NCI-H2029 treated with DMSO at 0.1 percent for 48 hours (cell line): ENCODE results near the gene LMNTD2.

Experiments used
- DNase-seq: peaks from one replicate; lab custom pipeline; 2025; lab: John Stamatoyannopoulos, UW

Gene LMNTD2

GRCh38 chr11:554428-555226 is 5.9 kb downstream of the LMNTD2 start:
- DNase-seq, result peak; percentile 52

GRCh38 chr11:553988-554340 is 6.6 kb downstream of the LMNTD2 start:
- DNase-seq, result no peak

DNA sequence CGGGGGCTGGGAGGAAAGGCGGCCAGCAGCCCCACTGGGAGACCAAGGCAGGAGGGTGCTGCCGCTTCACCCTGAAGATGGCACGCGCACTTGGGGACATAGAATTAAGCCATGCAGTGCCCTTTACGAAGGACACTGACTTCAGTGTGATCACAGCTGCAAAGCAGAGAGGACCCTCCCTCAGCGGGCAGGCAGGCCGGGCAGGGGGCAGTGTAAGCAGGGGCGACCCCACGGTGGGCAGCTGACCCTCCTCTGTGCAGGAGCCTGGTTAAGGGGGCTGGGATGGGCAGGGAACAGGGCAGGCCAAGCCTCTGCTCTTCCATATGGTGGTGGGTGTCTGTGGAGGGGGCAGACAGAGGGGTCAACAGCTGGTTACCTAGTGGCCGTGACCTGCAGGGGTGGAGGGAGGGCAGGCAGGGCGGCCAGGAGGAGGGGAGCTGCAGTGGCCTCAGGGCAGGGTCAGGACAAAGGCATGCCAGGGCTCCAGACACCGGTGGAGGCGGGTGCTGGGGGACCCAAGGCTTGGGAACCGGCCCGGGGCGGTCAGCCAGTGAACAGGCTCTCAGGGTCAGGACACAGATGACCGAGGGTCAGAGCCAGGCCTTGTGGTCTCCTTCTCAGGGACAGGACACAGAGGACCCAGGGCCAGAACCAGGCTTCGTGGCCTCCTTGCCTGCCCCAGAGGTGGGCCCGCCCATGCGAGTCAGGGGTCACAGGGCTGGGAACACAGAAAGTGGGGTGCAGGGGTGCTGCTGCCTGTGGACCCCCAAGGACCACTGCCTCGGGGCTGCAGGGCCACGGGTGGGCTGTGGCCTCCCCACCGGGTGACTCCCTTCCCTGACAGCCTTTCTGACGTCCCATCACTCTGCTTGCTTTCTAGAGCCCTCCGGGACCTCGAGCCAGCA is 7.2 kb downstream of the LMNTD2 start:
- DNase-seq, result no peak

DNA sequence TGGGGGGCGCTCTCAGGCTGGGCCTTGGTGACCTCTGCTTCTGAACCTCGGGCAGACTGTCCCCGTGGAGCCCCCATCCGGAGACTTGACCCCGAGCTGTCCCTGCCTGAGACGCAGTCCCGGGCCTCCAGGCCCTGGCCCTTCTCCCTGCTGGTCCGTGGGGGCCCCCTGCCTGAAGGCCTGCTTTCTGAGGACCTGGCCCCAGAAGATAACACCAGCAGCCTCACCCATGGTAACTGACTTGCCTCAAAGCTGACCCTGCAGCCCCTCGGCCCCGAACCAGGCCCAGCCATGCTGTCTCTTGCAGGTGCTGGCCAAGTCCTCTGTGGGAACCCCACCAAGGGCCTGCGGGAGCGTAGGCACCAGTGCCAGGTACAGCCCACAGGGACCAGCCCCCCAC is 8.9 kb downstream of the LMNTD2 start:
- DNase-seq, result no peak

DNA sequence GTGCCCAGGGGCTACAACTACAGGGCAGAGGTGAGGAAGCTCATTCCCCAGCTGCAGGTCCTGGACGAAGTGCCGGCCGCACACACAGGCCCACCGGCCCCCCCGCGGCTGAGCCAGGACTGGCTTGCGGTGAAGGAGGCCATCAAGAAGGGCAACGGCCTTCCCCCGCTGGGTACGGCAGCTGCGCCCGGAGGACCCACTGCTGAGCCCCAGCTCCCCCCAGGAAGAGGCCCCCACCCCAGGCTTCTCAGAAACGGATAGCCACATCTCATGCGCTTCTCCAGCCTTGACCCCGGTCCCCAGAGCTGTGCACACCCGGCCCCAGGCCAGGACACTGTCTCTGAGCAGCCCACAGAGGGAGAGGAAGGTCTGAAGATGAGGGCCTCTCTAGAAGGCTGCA is 9.4 kb downstream of the LMNTD2 start:
- DNase-seq, result no peak

- DNase-seq, result no peak
Measured at GRCh38 chr11:550746-551085, 9.8 kb downstream of the LMNTD2 start.

- no peak for DNase-seq
Measured at GRCh38 chr11:550021-550745, 10.4 kb downstream of the LMNTD2 start.

DNA sequence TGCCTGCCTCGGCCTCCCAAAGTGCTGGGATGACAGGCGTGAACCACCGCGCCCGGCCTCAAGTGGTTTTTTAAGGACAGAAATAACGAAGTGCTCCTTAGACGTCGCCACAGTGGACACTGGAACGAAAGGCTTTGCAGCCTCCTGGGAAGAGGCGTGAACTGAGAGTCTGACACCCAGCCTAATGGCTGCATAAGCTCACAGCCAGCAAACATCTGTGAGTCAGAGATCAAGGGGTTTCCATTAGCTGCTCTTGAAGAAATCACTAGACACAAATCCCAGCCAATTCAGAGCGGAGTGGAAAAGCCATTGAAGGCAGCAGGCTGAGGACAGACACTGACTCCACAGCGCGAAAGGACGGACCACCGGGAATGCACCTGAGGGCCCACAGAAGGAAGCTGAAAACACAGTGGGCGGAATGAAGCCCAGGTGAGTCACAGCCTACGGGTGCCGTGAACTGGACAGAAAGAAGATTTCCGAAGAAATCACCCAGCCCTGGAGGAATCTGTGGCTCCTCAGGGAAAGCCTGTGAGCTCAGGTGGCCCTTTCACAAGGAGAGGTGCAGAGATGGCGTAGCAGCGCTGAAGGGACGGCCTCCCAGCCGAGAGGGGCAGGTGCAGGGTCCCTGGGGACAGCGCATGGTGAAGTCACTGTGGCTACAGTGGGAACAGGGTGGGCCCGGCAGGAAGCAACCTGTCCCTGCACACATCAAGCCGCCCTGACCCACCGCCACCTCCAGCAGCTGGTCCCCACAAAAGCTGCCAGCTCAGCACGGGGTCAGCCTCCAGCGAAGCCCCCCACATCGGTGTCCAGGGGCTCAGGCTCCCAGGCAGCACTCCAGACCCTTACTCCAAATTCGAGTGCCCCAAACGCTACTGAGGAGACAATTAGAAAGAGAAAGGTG is 11.6 kb downstream of the LMNTD2 start:
- no peak for DNase-seq

DNA sequence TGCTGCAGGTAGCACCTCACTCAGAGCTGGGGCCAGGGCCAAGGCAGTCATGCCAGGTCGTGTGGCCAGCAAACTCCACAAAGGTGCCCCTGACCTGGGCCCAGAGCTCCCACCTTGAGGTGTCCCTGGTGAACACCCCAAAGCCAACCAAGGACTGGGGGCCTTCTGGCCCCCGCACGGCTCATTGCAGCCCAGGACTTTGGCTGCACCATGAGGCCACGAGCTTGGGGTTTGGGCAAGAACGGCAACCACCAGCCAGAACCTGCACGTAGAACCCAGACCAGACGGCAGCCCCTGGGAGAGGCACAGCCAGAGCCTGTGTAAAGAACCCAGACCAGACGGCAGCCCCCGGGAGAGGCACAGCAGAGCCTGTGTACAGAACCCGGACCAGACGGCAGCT is 15.4 kb downstream of the LMNTD2 start:
- no peak for DNase-seq

- no peak for DNase-seq
Measured at GRCh38 chr11:544817-545166, 15.7 kb downstream of the LMNTD2 start.

GRCh38 chr11:541433-541885 is 19.1 kb downstream of the LMNTD2 start:
- no peak for DNase-seq

DNA sequence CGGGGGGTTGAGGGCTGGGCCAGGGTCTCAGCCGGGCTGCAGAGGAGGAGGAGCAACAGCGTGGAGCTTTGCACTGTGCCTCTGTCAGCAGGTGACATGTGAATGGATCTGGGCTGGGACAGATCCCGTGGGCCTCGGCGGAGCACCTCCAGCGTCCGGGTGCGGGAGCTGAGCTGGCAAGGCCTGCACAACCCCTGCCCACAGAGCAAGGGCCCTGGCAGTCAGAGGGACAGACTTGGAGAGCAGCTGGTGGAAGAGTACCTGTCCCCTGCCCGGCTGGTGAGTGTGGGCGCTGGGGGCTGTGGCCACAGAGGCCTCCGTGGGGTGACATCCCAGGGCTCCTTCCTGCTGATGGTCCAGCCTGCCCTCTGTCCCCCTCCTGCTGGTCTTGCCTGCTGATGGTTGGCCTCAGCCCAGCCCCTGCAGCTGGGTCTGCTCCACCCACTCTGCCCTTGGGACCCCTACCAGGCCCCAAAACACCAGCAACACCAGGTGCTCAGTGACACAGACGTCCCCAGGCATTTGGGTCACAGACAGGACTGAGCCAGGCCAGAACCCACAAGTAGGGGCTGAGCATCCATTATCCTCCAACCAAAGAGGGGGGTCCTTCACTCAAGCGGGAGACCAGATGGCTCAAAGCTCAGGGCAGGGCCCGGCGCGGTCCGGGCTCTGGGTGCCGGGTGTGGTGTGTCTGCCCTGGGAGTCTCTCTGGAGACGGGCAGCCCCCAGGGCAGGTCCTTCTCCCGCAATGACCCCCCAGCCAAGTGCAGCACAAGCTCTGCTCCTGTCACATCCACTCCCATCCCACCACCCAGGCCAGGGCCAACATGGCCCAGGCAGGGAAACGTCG is 19.7 kb downstream of the LMNTD2 start:
- no peak for DNase-seq

DNA sequence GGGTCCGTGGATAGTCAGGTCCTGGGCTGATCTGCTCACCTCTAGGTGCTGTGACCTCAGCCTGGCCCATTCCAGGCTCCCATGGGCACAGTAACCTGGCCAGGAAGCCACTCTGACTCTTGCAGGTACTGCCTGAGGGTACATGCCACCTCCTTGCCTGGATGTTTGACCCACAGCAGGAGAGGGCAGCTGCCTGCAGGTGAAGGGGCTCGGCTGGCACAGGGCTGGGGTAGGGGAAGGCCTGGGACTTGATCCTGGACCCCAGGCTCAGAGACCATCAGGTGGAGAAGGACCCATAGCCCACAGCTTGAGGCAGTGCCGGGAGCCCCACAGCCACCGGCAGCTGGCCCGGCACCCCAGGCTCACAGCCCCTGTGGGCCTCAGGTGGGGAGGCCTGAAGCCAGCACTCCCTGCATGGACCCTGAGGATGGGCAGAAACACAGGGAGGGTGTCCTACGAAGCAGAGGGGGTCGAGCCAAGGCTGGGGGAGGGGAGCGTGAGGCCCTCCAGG is 20.5 kb downstream of the LMNTD2 start:
- DNase-seq, result no peak

DNA sequence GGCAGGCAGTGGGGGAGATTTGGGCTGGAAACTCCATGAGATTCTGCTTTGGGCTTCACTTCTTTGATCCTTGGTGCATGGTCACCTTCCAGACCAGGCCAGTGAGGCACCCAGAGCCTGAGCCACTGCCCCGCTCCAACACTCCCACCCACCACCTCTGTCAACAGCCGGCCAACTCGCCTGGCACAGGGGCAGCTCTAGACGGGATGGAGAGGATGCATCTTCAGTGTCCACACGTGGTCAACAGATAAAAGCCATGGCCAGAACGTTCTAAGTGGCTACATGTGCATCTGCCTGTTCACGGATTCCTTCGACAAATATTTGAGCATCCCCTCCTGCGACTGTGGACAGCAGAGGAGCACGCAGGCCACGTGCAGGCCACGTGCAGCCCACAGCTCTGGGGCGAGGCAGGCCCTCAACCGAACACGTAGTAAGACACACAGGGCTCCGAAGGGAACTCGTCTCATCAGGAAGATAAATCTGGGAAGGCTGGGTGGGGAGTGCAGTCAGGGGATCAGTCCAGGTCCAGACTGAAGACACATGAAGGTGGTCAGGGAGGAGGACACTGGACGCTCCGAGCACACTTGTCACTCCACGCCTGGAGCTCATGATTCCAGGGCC is 22.0 kb downstream of the LMNTD2 start:
- no peak for DNase-seq

DNA sequence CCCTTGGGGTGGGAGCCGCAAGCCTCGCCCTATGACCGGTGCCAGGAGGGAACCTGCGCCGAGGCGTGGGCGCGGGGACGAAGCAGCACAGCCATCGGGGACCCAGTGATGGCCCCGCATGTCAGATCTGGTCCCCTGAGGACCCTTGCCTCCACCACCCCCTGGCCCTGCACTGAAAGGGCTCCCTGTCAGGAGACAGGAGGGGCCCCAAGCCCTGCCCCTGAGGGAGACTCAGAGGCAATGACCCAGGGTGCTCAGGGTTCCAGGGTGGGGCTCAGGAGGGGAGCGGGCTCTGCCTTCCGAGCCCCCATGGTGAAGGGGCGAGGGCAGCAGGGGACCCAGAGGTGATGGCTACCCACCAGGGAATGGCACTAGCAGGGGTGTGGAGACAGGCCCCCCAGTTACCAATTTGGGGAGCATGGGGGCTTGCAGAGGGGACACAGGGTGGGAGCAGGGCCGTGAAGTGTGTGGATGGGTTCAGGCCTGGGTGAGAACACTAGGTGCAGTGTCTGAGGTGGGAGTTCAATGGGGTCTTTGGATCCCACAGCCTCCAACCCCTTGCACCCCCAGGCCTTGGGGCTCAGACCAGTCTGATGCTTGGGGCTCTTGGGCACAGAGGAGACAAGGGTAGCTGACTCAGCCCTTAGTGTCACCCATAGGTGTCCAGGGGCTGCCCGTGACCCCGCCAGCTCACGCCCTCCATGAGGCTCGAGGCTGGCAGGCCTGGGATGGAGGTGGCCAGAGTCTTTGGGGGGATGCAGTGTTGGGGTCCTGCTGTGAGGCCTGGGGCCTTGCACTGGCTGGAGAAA is 22.7 kb downstream of the LMNTD2 start:
- DNase-seq, result no peak

DNA sequence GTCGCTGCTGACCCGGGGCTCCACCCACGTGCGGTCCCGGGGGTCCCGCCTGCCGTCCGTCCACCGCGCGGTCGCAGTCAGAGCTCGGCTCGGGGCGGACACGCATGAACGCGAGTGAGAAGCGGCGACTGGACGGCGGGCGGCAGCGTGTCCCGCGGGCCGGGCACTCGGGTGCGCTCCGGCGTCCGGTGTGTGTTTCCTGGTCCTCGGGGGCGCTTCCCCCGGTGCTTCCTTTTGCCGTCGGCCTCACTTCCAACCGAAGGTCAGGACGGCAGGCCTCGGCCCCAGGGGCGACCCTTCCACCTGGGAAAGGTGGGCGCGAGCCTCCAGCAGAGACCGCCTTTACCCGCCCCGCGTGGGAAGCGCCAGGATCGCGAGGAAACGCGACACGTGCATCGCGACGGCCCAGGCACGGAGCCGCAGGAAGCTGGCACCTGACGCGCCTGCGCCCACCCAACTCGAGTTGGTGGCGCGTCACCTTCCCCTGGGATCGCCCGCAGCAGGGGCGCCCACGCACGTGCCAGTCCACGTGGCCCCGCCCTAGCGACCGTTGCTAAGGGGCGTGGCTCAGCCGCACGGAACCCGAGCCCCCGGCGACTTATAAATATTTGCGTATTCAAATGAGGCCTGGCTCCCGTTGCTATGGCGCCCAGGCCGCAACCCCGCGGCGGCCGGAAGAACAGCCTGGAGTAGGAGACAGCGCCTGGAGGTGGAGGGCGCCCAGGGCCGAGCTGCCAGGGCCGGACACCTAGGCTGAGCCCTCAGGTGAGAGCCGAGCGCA is 23.5 kb downstream of the LMNTD2 start, which contains the start of gene LRRC56:
TSS of gene LRRC56 (plus strand) at position 687 of the 781 bp plus-strand sequence. CDS start 3,158 bp downstream, outside the sequence.
- DNase-seq, result peak; percentile 63

- peak; percentile 57 for DNase-seq
Measured at GRCh38 chr11:535519-536454, 24.8 kb downstream of the LMNTD2 start, which contains the start of gene HRAS. TSS of gene HRAS (minus strand) at chr11:535576.
